Renal cortical epithelial cell (primary cell): ENCODE data around the gene ASCC2. TPM values are rescaled to one million over a fixed set of nuclear protein-coding genes. Genes with fewer than 3 reads are reported as not detected.
"Not testable (repeated sequence)": the region's sequence is repeated elsewhere in the genome, so short reads cannot be mapped to it uniquely, and the experiment has no call there.

Experiments used
- DNase-seq: peaks from one replicate; pipeline ENCODE4 v3.0.0-alpha.2; 2011; ENCODE audit warnings: low read depth
- total RNA-seq: library from RNA; depleted of rRNA; stranded (reverse); fragments of >200 nt; gene quantifications from 2 replicates; pipeline ENCODE4 v1.2.3, GENCODE V29; 2014

ASCC2 gene
- total RNA-seq, 1 donor from 2014 or later = 29.8 TPM

GRCh38 chr22:29856496-29856895 is 18.4 kb upstream of the ASCC2 start:
- DNase-seq = no peak

DNA sequence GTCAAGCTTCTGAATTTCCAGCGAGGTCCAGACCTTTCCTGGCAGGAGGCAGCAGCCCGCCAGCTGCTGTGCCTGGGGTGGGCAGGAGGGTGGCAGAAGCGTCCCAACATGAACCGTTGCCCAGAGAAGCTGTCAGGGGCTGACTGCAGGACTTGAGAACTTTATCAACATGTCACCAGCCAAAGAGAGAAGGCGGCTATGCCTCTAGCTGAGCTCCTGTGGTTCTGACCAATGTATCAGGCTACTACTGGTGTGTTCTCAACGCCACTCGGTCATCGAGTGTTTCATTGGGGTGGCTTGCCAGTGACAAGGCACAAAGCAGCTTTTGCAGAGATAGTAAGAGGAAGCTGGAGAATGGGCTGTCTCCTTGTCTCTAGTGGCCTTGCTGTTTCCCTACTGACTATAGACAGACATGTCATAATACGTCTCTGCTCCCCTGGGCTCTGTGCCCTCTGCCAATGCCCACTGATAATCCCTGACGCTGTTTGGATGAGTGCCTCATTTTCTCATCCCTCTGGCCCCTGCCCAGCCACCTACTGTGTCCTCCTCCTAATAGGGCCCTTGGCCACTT is 17.6 kb upstream of the ASCC2 start:
- DNase-seq = no peak

DNA sequence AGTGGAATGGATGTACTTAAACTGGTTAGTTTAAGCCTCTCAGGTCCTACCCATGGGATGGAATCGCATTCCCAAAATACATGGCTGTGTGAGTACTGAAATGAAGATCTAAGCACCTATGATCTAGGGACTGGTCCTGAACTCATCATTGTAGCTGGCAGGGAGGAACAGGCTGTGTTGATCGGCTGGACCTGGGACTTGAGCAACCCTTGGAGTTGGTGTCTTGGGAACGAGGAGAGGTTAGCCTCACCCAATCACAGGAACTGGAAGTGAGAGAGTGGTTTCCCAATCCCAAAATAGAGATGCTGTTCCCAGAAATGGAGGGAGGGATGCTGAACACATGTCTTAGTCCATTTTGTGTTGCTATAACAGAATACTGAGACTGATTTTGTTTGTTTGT is 16.4 kb upstream of the ASCC2 start:
- DNase-seq = no peak

DNA sequence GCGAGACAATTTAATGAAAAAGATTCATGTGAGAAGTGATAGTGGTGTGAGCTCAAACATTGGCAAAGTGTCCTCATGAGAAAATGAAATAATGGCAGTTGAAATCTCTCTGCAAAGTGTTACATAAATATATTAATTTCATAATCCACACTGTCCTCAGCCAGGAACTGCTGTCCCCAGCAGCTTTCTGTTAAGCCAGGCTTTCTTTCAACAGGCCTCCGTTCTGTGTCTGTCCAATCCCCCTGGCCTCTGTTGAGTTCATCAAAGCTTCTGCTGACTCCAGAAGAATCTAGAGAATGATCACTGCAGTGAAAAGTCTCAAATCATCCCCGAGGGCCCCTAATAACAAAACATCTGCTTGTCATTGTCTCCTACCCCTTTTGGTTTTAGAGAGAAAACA is 10.0 kb upstream of the ASCC2 start:
- no peak for DNase-seq

- DNase-seq = no peak
Observed at GRCh38 chr22:29846290-29846689, 8.2 kb upstream of the ASCC2 start.

GRCh38 chr22:29842740-29843139 is 4.7 kb upstream of the ASCC2 start:
- DNase-seq = peak; percentile 96

DNA sequence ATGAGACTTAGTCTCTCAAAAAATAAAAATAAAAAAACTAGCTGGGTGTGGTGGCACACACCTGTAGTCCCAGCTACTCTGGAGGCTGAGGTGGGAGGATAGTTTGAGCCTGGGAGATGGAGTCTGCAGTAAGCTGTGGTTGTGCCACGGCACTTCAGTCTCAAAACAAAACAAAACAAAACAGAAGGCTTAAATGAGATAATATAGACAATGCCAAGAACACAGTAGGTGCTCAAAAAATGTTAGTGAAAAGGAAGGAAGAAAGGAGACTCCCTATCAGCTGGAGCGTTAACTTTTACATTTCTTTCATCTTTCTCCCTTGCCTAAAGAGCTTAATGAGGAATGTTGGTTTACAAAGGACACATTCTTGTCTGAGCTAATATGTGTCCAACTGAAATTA is 4.1 kb upstream of the ASCC2 start:
- DNase-seq = no peak

GRCh38 chr22:29840498-29840897 is 2.4 kb upstream of the ASCC2 start:
- DNase-seq = peak; percentile 17

DNA sequence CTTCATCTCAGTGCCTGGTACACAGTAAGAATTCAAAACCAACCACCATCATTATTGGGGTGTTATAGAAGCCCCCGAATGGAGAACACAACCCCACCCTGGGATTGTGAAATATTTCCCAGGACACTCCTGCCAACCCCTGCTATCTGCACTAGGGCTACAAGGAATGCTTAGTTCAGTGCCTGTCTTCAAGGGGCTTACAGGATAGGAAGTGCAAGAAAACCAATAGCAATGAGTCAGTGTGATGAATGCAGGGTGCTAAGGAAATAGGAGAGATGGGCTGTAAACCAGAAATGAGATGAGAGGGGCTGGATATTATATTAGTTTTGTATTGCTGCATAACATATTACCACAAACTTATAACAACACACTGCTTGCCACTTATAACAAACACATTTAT is 965 bp upstream of the ASCC2 start:
- DNase-seq = no peak

GRCh38 chr22:29838599-29838956 is 504 bp upstream of the ASCC2 start:
- DNase-seq = no peak

DNA sequence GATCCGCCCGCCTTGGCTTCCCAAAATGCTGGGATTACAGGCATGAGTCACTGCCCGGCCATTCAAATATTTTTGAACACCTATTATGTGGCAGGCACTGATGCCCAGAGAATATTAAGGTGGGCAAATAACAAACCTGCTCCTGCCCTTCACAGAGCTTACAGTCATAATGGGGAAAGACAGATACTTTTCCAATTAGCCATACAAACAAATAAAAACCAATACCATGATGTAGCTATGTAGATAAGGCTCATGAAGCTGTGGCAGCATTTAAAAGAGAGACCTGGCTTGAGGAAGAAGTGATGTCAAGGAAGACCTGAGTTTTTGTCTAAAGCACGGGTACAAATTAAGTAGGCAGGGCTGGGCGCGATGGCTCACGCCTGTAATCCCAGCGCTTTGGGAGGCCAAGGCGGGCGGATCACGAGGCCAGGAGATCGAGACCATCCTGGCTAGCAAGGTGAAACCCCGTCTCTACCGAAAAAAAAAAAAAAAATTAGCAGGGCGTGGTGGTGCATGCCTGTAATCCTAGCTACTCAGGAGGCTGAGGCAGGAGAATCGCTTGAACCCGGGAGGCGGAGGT is 1.2 kb downstream of the ASCC2 start:
- DNase-seq = not testable (repeated sequence)

DNA sequence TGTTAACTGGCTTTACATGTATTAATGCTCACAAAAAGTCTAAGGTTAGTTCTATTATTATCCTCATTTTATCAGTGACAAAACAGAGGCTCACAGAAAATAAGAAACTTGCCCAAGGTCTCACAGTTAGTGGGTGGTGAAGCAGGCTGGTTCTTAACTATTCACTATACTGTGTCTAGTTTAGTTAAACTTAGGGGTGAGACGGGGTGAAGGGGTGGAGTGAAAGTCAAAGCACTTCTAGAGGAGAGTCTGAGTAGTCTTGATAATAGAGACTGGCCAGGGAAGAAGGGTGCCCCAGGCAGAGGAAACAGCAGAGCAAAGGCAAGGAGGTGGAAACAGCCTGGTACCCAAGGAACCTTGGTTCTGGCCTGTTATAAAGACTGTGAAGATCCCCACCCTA is 4.0 kb downstream of the ASCC2 start:
- DNase-seq = no peak

GRCh38 chr22:29833392-29833965 is 4.6 kb downstream of the ASCC2 start:
- no peak for DNase-seq

- no peak for DNase-seq
Observed at GRCh38 chr22:29831958-29832357, 6.1 kb downstream of the ASCC2 start.

GRCh38 chr22:29831186-29831921 is 6.7 kb downstream of the ASCC2 start:
- no peak for DNase-seq

DNA sequence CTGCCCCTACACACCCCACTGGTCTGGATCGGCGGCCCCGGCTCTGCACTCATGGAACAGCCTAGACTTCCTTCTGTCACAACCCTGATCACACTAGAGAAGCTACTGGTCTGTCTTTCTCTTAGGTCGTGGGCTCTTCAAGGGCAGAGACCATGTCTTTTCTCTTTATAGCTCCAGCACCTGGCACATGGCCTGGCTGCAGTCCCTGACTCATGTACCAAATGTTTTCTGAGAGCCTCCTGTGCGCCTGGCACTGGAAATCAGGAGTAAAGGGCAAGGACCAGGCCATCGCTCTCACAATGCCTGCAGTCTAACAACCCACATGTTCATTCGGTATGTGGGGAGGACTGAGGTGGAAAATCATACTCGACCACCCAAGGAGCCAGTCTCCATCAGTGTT is 7.5 kb downstream of the ASCC2 start:
- peak; percentile 36 for DNase-seq

- peak; percentile 79 for DNase-seq
Observed at GRCh38 chr22:29827726-29828125, 10.3 kb downstream of the ASCC2 start.

GRCh38 chr22:29827091-29827490 is 11.0 kb downstream of the ASCC2 start:
- no peak for DNase-seq

- DNase-seq = no peak
Observed at GRCh38 chr22:29825578-29825977, 12.5 kb downstream of the ASCC2 start.

DNA sequence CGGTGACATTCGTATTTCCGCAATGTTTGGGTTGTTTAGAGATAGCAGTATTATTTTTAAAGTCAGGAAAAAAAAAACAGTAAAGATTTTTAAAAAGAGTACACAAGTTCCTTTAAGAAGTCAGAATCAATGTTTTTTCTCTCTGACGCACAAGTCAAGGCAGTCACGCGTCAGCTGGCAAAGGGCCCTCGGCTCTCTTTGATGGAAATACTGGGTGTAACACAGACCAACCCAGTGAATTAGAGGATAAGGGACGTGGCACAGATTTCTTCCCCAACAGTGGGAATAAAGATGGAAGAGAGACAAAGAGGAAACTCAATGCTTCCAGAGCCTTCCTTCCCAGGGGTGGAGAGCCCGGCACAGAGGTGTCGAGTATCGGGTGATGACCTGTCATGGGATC is 13.4 kb downstream of the ASCC2 start:
- no peak for DNase-seq

DNA sequence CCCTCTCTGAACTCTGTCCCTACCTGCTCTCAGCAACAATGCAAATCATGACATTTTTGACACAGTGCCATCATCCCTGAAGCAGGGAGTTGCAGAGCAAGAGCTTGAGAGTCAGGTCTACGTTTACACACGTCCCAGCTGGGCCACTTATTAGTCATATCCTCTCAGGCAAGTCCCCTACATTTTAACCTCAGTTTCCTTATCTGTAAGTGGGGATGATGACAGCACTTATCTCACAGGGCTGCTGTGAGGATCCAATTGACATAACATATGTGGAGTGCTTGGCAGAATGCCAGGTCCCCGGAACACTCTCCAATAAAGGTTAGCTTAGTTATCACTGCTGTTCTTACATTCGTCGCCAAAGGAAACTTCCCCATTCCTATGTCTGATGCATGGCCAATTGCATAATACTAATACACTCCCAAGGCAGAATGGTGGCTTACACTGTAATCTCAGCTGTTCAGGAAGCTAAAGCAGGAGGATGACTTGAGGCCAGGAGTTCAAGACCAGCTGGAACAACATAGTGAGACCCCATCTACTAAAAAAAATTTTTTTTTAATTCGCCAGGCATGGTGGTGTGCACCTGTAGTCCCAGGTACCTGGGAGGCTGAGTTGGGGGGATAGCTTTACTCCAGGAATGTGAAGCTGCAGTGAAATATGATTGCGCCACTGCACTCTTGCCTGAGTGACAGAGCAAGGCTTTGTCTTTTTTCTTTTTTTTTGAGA is 16.6 kb downstream of the ASCC2 start:
- peak; percentile 94 for DNase-seq

DNA sequence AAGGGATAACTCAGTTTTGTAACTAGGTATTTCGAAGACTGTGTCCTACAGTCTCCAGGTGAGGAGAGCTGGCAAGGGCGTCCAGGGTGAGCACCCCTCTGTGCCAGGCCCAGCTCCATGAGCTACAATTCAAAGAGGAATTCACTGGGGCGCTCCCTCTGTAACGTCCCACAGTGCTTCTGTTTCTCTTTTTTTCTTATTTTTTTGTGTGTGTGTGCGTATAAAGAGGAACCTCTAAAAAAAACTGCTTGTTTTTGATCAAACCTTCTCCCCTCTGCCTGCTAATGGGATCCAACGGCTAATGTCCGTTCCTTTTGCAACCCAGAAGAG is 17.1 kb downstream of the ASCC2 start:
- DNase-seq = no peak

GRCh38 chr22:29819501-29819900 is 18.6 kb downstream of the ASCC2 start:
- DNase-seq = no peak
